Iris pigment epithelial cell (primary cell): ENCODE measurements around the gene GYS2.
"Not testable (repeated sequence)": the region's sequence is repeated elsewhere in the genome, so short reads cannot be mapped to it uniquely, and the experiment has no call there.

ENCODE experiments used
- DNase-seq: peaks from one replicate; pipeline ENCODE4 v3.0.0-alpha.2; 2011; ENCODE audit warnings: low read depth

GYS2 gene

GRCh38 chr12:21600196-21600595 lies 4.5 kb downstream of the GYS2 start:
- no peak for DNase-seq

- no peak for DNase-seq
Measured at GRCh38 chr12:21599143-21599999, 5.3 kb downstream of the GYS2 start.

GRCh38 chr12:21598651-21599050 lies 6.0 kb downstream of the GYS2 start:
- DNase-seq = no peak

GRCh38 chr12:21595356-21595755 lies 9.3 kb downstream of the GYS2 start:
- DNase-seq = not testable (repeated sequence)

- DNase-seq = no peak
Measured at GRCh38 chr12:21585485-21585884, 19.2 kb downstream of the GYS2 start.

GRCh38 chr12:21584403-21585182 lies 20.1 kb downstream of the GYS2 start:
- DNase-seq = not testable (repeated sequence)

- DNase-seq = no peak
Measured at GRCh38 chr12:21583587-21583986, 21.1 kb downstream of the GYS2 start.

GRCh38 chr12:21580748-21581516 lies 23.7 kb downstream of the GYS2 start:
- DNase-seq = no peak

GRCh38 chr12:21577516-21577915 lies 27.1 kb downstream of the GYS2 start:
- no peak for DNase-seq

GRCh38 chr12:21576431-21576830 lies 28.2 kb downstream of the GYS2 start:
- no peak for DNase-seq

- DNase-seq = no peak
Measured at GRCh38 chr12:21573733-21574358, 30.8 kb downstream of the GYS2 start.

- DNase-seq = no peak
Measured at GRCh38 chr12:21571046-21571445, 33.6 kb downstream of the GYS2 start.

GRCh38 chr12:21568115-21568514 lies 36.5 kb downstream of the GYS2 start:
- DNase-seq = no peak

- no peak for DNase-seq
Measured at GRCh38 chr12:21566907-21567394, 37.7 kb downstream of the GYS2 start.

- peak; percentile 68 for DNase-seq
Measured at GRCh38 chr12:21566223-21566906, 38.3 kb downstream of the GYS2 start.

GRCh38 chr12:21562859-21563258 lies 41.8 kb downstream of the GYS2 start:
- DNase-seq = no peak

- DNase-seq = no peak
Measured at GRCh38 chr12:21561158-21561557, 43.5 kb downstream of the GYS2 start.

GRCh38 chr12:21559855-21560569 lies 44.6 kb downstream of the GYS2 start:
- DNase-seq = peak; percentile 94

- DNase-seq = no peak
Measured at GRCh38 chr12:21558100-21558679, 46.5 kb downstream of the GYS2 start.

- no peak for DNase-seq
Measured at GRCh38 chr12:21553329-21553675, 51.3 kb downstream of the GYS2 start.
